Measurements from ENCODE around the gene NDC1.

Gene NDC1

GRCh38 chr1:53811414-53811851, 26.7 kb downstream of the NDC1 start:
- ATAC-seq: no peak
- TF ChIP-seq, protein P1, sequence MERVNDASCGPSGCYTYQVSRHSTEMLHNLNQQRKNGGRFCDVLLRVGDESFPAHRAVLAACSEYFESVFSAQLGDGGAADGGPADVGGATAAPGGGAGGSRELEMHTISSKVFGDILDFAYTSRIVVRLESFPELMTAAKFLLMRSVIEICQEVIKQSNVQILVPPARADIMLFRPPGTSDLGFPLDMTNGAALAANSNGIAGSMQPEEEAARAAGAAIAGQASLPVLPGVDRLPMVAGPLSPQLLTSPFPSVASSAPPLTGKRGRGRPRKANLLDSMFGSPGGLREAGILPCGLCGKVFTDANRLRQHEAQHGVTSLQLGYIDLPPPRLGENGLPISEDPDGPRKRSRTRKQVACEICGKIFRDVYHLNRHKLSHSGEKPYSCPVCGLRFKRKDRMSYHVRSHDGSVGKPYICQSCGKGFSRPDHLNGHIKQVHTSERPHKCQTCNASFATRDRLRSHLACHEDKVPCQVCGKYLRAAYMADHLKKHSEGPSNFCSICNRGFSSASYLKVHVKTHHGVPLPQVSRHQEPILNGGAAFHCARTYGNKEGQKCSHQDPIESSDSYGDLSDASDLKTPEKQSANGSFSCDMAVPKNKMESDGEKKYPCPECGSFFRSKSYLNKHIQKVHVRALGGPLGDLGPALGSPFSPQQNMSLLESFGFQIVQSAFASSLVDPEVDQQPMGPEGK (CRISPR knock-in tag; IDR thresholded peaks at IDR 0.05; ENCODE audit: borderline replicate concordance): no peak
- TF ChIP-seq SNAI2 (CRISPR knock-in tag; IDR thresholded peaks at IDR 0.05) (no peak), TCF4 (CRISPR knock-in tag; IDR thresholded peaks at IDR 0.05; ENCODE audit: borderline replicate concordance) (no peak), GLIS3 (CRISPR knock-in tag; IDR thresholded peaks at IDR 0.05) (no peak), CSDC2 (CRISPR knock-in tag; IDR thresholded peaks at IDR 0.05) (no peak), ZC3H10 (CRISPR knock-in tag; IDR thresholded peaks at IDR 0.05) (no peak), RARB (CRISPR knock-in tag; IDR thresholded peaks at IDR 0.05) (no peak), ZNF70 (CRISPR knock-in tag; IDR thresholded peaks at IDR 0.05) (no peak), OSR1 (CRISPR knock-in tag; IDR thresholded peaks at IDR 0.05) (no peak), ZFP30 (CRISPR knock-in tag; IDR thresholded peaks at IDR 0.05) (no peak), ZNF565 (CRISPR knock-in tag; conservative IDR thresholded peaks at IDR 0.05; ENCODE audit: low read depth) (no peak), ZNF8 (CRISPR knock-in tag; IDR thresholded peaks at IDR 0.05) (no peak), CSRNP3 (CRISPR knock-in tag; IDR thresholded peaks at IDR 0.05) (no peak), ISL1 (CRISPR knock-in tag; IDR thresholded peaks at IDR 0.05) (no peak), TOX (CRISPR knock-in tag; IDR thresholded peaks at IDR 0.05; ENCODE audit: borderline replicate concordance) (no peak), ESRRG (CRISPR knock-in tag; IDR thresholded peaks at IDR 0.05) (no peak), POU6F1 (CRISPR knock-in tag; IDR thresholded peaks at IDR 0.05; ENCODE audit: borderline replicate concordance, low read depth) (no peak), BACH2 (CRISPR knock-in tag; IDR thresholded peaks at IDR 0.05; ENCODE audit: borderline replicate concordance) (no peak), PPARA (CRISPR knock-in tag; IDR thresholded peaks at IDR 0.05; ENCODE audit: borderline replicate concordance) (no peak)
- TF ChIP-seq, protein P2, sequence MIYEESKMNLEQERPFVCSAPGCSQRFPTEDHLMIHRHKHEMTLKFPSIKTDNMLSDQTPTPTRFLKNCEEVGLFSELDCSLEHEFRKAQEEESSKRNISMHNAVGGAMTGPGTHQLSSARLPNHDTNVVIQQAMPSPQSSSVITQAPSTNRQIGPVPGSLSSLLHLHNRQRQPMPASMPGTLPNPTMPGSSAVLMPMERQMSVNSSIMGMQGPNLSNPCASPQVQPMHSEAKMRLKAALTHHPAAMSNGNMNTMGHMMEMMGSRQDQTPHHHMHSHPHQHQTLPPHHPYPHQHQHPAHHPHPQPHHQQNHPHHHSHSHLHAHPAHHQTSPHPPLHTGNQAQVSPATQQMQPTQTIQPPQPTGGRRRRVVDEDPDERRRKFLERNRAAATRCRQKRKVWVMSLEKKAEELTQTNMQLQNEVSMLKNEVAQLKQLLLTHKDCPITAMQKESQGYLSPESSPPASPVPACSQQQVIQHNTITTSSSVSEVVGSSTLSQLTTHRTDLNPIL (CRISPR knock-in tag; IDR thresholded peaks at IDR 0.05; ENCODE audit: low read depth): no peak

- TF ChIP-seq POU6F1 (CRISPR knock-in tag; IDR thresholded peaks at IDR 0.05; ENCODE audit: borderline replicate concordance, low read depth): no peak
- no peak for TF ChIP-seq TCF4 (CRISPR knock-in tag; IDR thresholded peaks at IDR 0.05; ENCODE audit: borderline replicate concordance)
- TF ChIP-seq ZNF565 (CRISPR knock-in tag; conservative IDR thresholded peaks at IDR 0.05; ENCODE audit: low read depth): no peak
- no peak for TF ChIP-seq OSR1 (CRISPR knock-in tag; IDR thresholded peaks at IDR 0.05)
- TF ChIP-seq, protein P1 (CRISPR knock-in tag; IDR thresholded peaks at IDR 0.05; ENCODE audit: borderline replicate concordance): no peak
- no peak for TF ChIP-seq ESRRG (CRISPR knock-in tag; IDR thresholded peaks at IDR 0.05)
- TF ChIP-seq BACH2 (CRISPR knock-in tag; IDR thresholded peaks at IDR 0.05; ENCODE audit: borderline replicate concordance): no peak
- no peak for TF ChIP-seq TOX (CRISPR knock-in tag; IDR thresholded peaks at IDR 0.05; ENCODE audit: borderline replicate concordance)
- TF ChIP-seq ZNF8 (CRISPR knock-in tag; IDR thresholded peaks at IDR 0.05): no peak
- no peak for ATAC-seq
Observed at GRCh38 chr1:53810497-53810896, 27.6 kb downstream of the NDC1 start.

DNA sequence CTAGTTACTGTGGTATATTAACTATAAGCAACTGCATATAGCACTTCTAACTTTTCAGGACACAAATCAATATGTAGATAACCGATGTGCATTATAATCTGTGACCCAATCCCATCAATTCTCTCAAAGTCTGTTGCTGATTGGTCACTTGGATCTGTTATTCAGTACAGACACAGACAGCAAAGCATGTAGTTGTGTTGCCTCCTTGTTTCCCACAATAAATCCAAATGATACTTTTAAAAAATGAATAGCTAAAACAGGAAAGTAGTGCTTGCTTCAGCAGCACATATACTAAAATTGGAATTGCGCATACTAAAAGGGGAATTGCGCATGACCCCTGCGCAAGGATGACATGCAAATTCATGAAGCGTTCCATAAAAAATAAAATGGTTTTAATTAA, 28.1 kb downstream of the NDC1 start:
- ATAC-seq: no peak
- no peak for TF ChIP-seq POU6F1 (CRISPR knock-in tag; IDR thresholded peaks at IDR 0.05; ENCODE audit: borderline replicate concordance, low read depth)
- TF ChIP-seq ISL1 (CRISPR knock-in tag; IDR thresholded peaks at IDR 0.05): no peak
- no peak for TF ChIP-seq TOX (CRISPR knock-in tag; IDR thresholded peaks at IDR 0.05; ENCODE audit: borderline replicate concordance)
- TF ChIP-seq SNAI2 (CRISPR knock-in tag; IDR thresholded peaks at IDR 0.05): no peak
- no peak for TF ChIP-seq CSDC2 (CRISPR knock-in tag; IDR thresholded peaks at IDR 0.05)
- TF ChIP-seq ESRRG (CRISPR knock-in tag; IDR thresholded peaks at IDR 0.05): no peak
- TF ChIP-seq ZFP30 (CRISPR knock-in tag; IDR thresholded peaks at IDR 0.05): no peak

All from SK-N-SH treated with all-trans-retinoic acid at 6 μM for 48 hours (cell line).